NCI-H1417 (cell line): Measurements from ENCODE around the gene MOV10.

Source experiments
- DNase-seq, 3 experiments: peaks; one replicate each; lab custom pipeline; 2025; lab: John Stamatoyannopoulos, UW

MOV10 gene

DNA sequence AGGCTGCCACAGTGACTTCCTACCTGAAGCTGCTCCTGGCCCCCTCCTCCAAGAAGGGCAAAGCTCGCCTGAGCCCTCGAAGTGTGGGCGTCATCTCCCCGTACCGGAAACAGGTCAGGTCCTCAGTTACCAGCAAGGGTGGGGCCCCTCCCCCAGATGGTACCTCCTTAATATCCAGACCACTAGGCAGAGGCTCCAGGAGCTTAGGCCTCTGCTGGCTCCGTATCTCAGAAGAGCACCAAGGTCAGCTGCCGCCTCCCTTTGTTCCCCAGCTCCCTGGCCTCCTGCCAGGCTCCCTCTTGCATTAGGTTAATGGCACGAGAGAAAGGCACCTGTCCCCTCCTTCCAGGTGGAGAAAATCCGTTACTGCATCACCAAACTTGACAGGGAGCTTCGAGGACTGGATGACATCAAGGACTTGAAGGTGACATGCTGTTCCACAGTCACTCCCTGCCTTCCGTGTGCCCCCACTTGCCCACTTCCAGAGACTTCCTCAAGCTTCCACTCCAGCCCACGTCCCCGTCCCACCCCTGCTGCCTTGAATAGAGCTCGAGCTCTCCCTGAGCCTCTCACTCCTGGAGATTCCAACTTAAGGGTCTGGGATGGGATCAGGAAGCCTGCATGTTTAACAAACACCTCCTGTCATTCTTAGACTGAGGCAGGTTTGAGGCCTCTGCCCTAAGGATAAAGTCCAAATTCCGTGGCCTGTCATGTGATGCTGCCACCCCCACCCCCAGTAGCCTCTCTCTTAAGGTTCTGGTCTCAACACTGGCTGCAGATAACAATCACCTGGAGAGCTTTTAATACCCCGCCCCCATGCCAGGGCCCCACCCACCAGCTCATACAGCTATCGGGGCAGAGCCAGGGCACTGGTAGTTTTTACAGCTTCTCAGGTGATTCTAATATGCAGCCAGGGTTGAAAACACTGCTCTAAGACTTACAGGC is 24.2 kb downstream of the MOV10 start:
- DNase-seq, result peak; percentile 48 to 81 (median 73)

DNA sequence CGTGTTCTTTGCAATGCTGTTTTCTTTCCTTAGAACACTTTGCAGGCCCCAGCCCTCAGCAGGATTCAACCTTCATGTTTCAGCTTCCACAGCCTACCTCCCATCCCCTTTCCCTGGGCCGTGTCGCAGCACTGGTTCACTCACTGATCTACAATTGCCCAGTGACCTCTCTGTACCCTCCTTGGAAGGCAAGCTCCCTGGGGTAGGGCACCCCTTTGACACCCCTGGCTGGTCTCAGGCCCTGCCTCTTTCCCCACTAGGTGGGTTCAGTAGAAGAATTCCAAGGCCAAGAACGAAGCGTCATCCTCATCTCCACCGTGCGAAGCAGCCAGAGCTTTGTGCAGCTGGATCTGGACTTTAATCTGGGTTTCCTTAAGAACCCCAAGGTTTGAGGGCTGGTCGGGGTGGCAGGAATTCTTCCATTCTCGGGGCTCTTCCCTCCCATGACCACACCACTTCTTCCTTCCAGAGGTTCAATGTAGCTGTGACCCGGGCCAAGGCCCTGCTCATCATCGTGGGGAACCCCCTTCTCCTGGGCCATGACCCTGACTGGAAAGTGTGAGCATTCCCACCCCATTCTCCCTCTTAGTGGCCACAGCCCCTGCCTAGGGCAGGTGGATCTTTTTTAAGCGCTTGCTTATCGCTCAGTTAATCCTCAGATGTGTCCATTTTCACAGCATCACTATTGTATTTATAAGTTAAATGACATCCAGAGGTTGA is 25.1 kb downstream of the MOV10 start:
- DNase-seq, result no peak

GRCh38 chr1:112700290-112701226 is 26.1 kb downstream of the MOV10 start:
- peak in 2 of 3 experiments; percentile 44 to 75 for DNase-seq

DNA sequence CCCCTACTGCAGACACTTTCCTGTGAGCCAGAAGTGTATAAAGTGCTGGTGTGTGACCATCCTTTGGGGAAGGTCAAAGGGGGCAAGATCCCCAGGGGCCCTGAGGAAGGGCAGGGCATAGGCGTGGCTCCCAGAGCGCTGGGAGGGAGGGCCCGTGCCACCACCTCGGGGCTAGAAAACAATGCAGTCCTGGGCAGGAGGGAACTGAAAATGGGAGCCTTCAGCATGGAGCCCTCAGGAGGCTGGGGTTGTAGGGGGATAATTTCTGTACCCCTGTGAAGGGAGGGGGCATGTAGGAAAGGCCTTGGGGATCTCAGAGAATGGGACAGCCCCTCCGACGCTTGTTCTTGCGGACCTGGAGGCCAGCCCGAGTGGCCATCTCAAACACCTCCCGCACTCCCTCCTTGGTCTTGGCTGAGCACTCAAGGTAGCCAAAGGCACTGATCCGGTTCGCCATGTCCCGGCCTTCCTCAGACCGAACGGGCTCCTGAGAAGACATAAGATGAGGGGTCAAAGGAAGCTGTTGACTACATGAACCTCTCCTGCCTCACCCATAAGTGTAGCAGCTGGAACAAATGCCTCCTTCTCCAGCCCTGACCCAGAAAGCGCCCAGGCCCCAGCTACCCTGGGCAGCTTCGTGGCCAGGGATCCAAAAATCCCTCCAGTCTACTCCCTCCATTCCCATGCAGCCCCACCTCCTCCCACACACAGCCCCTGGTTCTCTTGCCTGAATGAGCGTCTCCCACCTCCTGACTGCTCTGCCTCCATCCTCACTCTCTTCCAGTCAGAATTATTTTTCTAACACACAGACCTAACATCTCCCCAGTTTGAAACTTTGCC is 27.0 kb downstream of the MOV10 start:
- no peak for DNase-seq

- no peak for DNase-seq
Observed at GRCh38 chr1:112702067-112702395, 27.6 kb downstream of the MOV10 start.

GRCh38 chr1:112702420-112703261 is 28.2 kb downstream of the MOV10 start:
- no peak for DNase-seq

GRCh38 chr1:112703706-112704105 is 29.2 kb downstream of the MOV10 start:
- no peak for DNase-seq

GRCh38 chr1:112704391-112704933 is 30.0 kb downstream of the MOV10 start:
- no peak for DNase-seq

DNA sequence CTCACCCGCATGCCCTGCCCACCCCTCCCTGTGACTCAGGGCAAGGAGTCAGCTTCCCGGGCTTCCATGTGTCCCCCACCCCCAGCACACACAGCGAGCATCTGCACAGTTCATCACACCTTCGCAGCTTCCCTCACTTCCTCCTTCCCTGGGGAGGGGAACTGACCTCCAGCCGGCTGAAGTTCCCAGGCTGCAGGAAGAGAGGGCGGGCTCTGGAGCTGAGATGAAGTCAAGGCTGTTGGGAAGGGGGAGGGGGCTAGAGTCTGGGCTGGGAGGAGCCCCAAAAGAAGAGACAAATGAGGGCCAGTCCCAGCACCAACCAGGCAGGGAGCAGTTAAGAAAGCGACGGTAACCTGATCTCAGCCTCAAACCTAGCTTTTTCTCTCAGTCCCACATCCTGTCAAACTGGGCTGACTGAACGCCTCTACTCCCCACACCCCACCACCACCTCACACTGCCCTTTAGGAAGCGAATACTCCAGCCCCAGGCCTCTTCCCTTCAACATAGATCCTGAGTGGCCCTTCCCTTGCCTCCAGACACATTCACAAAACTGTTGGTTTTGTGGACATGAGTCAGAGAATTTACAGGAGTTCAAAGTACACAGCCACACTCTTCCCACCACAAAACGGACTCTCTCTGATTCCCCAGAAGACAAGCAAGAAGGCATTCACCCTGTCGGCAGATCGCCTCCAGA is 30.6 kb downstream of the MOV10 start:
- peak; percentile 25 to 62 (median 44) for DNase-seq

DNA sequence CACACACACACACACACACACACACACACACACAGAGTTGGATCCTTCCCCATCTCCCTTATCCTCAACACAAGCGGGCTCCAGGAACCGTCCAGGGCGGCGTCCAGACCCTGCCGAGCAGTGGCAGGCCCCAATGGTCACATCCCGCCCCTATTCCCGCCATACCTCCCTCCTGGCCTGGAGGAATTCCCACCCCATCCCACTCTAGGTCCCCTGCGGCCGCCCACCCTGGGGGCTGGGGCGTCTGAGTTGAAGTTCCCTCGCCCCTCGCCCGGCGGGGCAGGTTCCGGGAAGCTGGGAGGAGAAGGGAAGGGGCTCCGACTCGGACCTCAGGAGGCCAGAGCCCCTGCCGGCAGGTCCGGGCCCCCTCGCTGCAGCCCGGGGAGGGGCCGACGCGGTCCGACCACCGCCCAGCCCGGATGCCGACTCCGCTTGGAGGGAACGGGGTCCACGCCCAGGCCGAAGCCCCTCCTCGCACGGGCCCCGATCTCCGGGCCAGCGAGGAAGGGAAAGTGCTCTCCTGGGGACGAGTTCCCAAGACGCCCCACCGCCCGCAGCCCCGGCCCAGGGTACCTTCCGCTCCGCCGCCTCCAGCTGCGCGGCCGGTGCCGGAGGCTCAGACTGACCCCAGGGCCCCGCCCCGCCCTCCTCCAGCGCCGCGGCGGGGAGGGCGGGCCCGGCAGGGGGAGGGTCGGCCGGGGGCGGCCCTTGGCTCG is 32.2 kb downstream of the MOV10 start, which contains the start of gene RHOC:
TSS of gene RHOC (minus strand) at position 623 of the 716 bp plus-strand sequence. CDS start 3,328 bp downstream, outside the sequence.
- DNase-seq, result peak in 2 of 3 experiments; percentile 77 to 79

DNA sequence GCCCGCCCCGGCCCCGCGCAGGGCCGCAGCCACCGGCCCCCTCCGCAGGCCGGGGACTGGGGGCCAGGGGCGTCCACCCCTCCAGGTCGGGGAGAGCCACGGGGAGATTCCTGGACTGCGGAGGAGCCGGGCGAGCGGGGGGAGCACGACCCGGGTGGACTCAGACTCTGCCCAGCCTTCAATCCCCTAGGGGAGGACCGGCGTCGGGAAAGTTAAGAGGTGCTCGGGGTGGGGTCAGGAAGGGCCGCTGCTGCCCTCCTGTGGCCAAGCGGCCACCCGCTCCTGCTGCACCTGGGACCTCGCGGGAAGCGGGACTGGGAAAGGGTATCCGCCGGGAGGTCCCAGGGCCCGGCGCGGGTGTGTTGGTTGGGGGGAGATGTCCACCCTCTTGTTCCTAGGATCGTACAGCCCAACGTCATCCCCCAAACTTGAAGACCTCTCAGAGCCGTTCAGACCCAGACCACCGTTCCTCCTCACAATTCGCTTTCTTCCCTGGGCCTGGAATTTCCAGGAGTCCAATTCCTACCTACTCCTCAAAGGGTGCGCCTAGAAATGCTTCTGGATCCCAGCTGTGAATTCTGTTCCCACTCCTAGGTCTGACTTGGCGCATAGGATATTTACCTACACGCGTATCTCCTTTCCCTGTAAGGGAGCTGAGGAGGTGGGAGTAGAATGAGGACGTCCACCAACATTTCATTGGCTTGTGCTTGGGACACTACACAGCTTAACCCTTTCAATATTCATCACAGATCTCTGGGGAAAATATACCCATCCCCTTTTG is 33.0 kb downstream of the MOV10 start:
- DNase-seq, result peak; percentile 72 to 89 (median 77)

GRCh38 chr1:112708002-112708448 is 33.6 kb downstream of the MOV10 start:
- no peak for DNase-seq

GRCh38 chr1:112708489-112708888 is 34.0 kb downstream of the MOV10 start:
- no peak for DNase-seq

DNA sequence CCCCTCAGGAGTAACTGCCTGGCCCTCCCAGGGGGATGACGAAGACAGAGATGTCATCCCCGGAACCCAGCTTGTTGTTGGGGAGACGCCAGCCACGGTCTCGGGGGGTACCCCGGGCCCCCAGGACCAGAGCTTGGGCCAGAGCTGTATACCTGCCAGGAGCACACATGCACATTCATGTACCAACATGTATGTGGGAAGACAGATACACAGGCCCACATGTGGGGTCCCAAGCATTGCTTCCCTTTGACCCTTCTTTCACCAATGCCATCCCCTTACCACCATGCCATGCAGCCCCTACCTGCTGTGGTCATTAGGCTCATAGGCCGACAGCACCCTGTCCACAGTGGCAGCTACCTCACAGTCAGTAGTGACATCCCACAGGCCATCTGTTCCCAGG is 35.7 kb downstream of the MOV10 start:
- no peak for DNase-seq

DNA sequence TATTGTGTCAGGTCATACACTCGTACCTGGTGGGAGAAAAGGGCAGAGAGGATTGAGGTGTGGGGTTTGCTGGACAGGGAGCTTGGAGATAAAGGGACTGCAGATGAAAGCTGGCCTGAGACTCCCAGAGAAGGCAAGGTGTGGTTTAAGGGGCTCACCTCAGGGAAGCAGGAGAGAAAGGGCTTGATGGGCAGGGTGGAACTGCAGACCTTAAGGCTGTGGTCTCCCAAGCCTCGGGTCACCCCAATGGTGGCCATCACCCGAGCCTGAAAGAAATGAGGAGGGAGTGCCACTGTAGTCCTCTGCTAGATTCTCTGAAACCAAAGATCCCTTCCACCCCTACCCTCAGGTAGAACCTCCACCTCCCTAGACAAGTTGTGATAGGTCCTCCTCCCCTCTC is 36.1 kb downstream of the MOV10 start:
- DNase-seq, result no peak

DNA sequence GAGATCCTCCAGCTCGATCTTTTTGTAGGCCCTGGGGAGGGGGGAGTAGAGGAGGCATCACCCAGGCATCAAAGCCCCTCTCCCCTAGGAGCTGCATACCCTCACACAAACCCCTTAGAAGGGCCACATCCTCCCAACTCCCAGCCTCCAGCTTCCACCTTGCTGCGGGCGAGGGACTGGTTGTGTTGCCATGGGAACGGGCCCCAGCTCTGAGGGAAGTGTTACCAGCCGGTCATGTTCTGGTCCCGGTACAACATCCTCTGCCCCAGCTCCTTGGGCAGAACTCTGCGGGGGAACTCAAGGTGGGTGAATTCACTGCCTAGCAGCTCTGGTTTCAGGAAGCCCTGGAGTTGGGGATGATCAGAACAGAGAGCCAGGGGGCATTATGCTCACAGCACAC is 36.6 kb downstream of the MOV10 start:
- DNase-seq, result peak in 1 of 3 experiments; percentile 17

GRCh38 chr1:112711670-112712069 is 37.2 kb downstream of the MOV10 start:
- no peak for DNase-seq

DNA sequence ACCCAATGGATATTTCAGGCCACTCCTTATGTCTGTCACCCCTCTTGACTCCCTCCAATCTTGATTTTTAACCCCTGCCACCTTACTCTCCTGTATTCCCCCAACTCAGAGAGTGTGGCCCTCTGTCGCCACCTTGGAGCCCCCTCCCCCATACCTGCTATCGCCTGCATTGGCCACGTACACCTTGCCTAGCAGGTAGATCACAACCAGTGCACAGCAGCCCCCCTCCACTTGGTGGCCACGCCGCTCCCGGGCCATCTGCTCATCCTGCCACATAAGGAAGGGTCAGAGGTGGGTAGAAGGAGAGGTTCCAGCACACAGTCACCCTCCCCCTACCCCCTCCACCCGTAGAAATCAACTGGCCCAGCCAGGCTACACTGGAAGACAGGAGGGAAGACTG is 37.7 kb downstream of the MOV10 start:
- DNase-seq, result no peak
